HepG2 (cell line): ENCODE measurements around the gene C1R. TPM values are rescaled to one million over a fixed set of nuclear protein-coding genes. Genes with fewer than 3 reads are reported as not detected.

Source experiments
- ATAC-seq: fragments of 200-7000 bp; cut with Tn5 transposase; 3 replicates; pipeline ENCODE4 v1.9.1; 2020; ENCODE audit warnings: mild to moderate bottlenecking, moderate library complexity
- BruUV-seq: library from RNA; stranded (reverse); fragments of 400-500 nt; replicated peaks from 2 replicates; lab custom pipeline; 2021; lab: Mats Ljungman, UMichigan
- CTCF ChIA-PET: fragments of 300-600 bp; formaldehyde crosslinking; extraction: SDS; loops from one replicate; lab custom pipeline; 2021; ENCODE audit warnings: low total read pairs, inconsistent platforms, low intra/inter-chr PET ratio; lab: Yijun Ruan, JAX
- POLR2A ChIA-PET: fragments of 350-600 bp; sonication (Branson Sonifier 250); formaldehyde crosslinking; loops from one replicate; lab custom pipeline; 2020; ENCODE audit warnings: antibody characterized with exemption, inconsistent platforms; lab: Yijun Ruan, JAX
- DNase-seq: peaks from one replicate; pipeline ENCODE4 v3.0.0-alpha.2; 2015; ENCODE audit warnings: low spot score
- FAIRE-seq: peaks from 3 replicates; lab custom pipeline; 2011; peaks lifted over from hg19 to GRCh38; lab: Jason Lieb, UNC
- H2AFZ ChIP-seq: one replicate; pipeline ENCODE4 v1.6.1; 2011; ENCODE audit warnings: low read length, inconsistent platforms
- H3K27ac ChIP-seq: fragments of 300-600 bp; 3 replicates; pipeline ENCODE4 v1.8.0; 2011; ENCODE audit warnings: mixed run types, mild to moderate bottlenecking, mixed read lengths, low read length, inconsistent platforms; ENCODE audit not compliant: insufficient read depth; ENCODE audit errors: extremely low read length
- H3K27me3 ChIP-seq, 2 experiments: fragments of 200-600 bp in 1 of 2; 2 replicates in 1 of 2; 3 replicates in 1 of 2; pipeline versions ENCODE4 v1.6.0 to v1.8.0; 2011; ENCODE audit warnings: low read length in 2 of 2, mild to moderate bottlenecking in 2 of 2, moderate library complexity in 2 of 2, inconsistent platforms in 1 of 2; ENCODE audit not compliant: insufficient read depth in 2 of 2, control insufficient read depth in 1 of 2
- H3K36me3 ChIP-seq, 2 experiments: fragments of 200-600 bp in 1 of 2; replicated peaks in 1 of 2; 2 replicates in 1 of 2; 3 replicates in 1 of 2; pipeline versions ENCODE4 v1.5.1 to v1.8.0; 2011; ENCODE audit warnings: low read length in 2 of 2, inconsistent platforms in 1 of 2; ENCODE audit not compliant: insufficient read depth in 2 of 2, control insufficient read depth in 1 of 2
- H3K4me1 ChIP-seq: 2 replicates; pipeline ENCODE4 v1.5.1; 2012; ENCODE audit warnings: low read length, inconsistent platforms; ENCODE audit not compliant: insufficient read depth
- H3K4me2 ChIP-seq: 2 replicates; pipeline ENCODE4 v1.6.0; 2011; ENCODE audit warnings: low read depth, low read length, inconsistent platforms
- H3K4me3 ChIP-seq, 3 experiments: fragments of 200-600 bp in 1 of 3; sonication (generic), shearing (Covaris generic) in 1 of 3; replicated peaks in 1 of 3; 2 replicates each; pipeline ENCODE4 v1.5.1; 2011 to 2016; ENCODE audit warnings: low read length in 3 of 3, inconsistent platforms in 2 of 3, low read depth in 2 of 3, mild to moderate bottlenecking in 2 of 3, control low read depth in 1 of 3, mixed read lengths in 1 of 3; ENCODE audit not compliant: insufficient read depth in 1 of 3
- H3K79me2 ChIP-seq: one replicate; pipeline ENCODE4 v1.6.1; 2011; ENCODE audit warnings: low read length, inconsistent platforms; ENCODE audit not compliant: insufficient read depth
- H3K9ac ChIP-seq: 2 replicates; pipeline ENCODE4 v1.6.0; 2011; ENCODE audit warnings: mild to moderate bottlenecking, low read depth, low read length, inconsistent platforms; ENCODE audit not compliant: insufficient read depth
- H3K9me3 ChIP-seq: 2 replicates; pipeline ENCODE4 v1.5.1; 2012; ENCODE audit warnings: mild to moderate bottlenecking, low read length
- H4K20me1 ChIP-seq: 2 replicates; pipeline ENCODE4 v1.6.0; 2011; ENCODE audit warnings: inconsistent platforms, mild to moderate bottlenecking, low read length, moderate library complexity; ENCODE audit not compliant: insufficient read depth
- ARNT ChIP-seq: fragments of 450-650 bp; IDR thresholded peaks from 2 replicates; pipeline ENCODE4 v1.6.1; 2017
- E2F5 ChIP-seq: sonication (generic); formaldehyde crosslinking; conservative IDR thresholded peaks from 2 replicates; pipeline ENCODE4 v1.4.0; 2020; ENCODE audit warnings: missing genetic modification reagents
- FOSL1 ChIP-seq: sonication (generic); formaldehyde crosslinking; IDR thresholded peaks from 2 replicates; pipeline ENCODE4 v1.9.0; 2021; ENCODE audit warnings: missing genetic modification reagents, borderline replicate concordance
- GABPA ChIP-seq, 2 experiments: IDR thresholded peaks; 2 replicates each; pipeline ENCODE4 v1.6.1; 2011 to 2016; ENCODE audit warnings: low read depth in 2 of 2, low read length in 1 of 2, missing biosample characterization in 1 of 2, missing genetic modification characterization in 1 of 2
- MAX ChIP-seq: IDR thresholded peaks from 2 replicates; pipeline ENCODE4 v1.6.1; 2012; ENCODE audit warnings: inconsistent platforms
- RNF2 ChIP-seq: fragments of 450-650 bp; conservative IDR thresholded peaks from 2 replicates; pipeline ENCODE4 v1.6.1; 2016; ENCODE audit warnings: low read depth
- TAF1 ChIP-seq: sonication (generic); formaldehyde crosslinking; IDR thresholded peaks from 2 replicates; pipeline ENCODE4 v1.4.0; 2020; ENCODE audit warnings: missing genetic modification reagents
- TRIM24 ChIP-seq: sonication (generic); formaldehyde crosslinking; IDR thresholded peaks from 2 replicates; pipeline ENCODE4 v1.8.0; 2022; ENCODE audit warnings: mild to moderate bottlenecking, missing genetic modification reagents
- ZMAT5 ChIP-seq: sonication (generic); formaldehyde crosslinking; IDR thresholded peaks from 2 replicates; pipeline ENCODE4 v1.5.0; 2020; ENCODE audit warnings: mild to moderate bottlenecking, low read depth, missing genetic modification reagents, borderline replicate concordance
- ZNF7 ChIP-seq: IDR thresholded peaks from 2 replicates; pipeline ENCODE4 v1.6.1; 2016; ENCODE audit warnings: missing biosample characterization, missing genetic modification reagents
- WGBS: methylation state at CpG from one replicate; pipeline ENCODE4 v1.1.6; 2017; ENCODE audit warnings: low lambda C conversion rate; 5-methylcytosine and 5-hydroxymethylcytosine counted together
- in situ Hi-C: cut with HindIII; loops from 2 replicates; pipeline ENCODE4 v1.10.0; 2017; ENCODE audit warnings: low pct_unique_long_range_greater_than_20kb; ENCODE audit not compliant: extremely low pct_ligation_motif_present
- intact Hi-C: fragments of 100-400 bp; cut with micrococcal nuclease; formaldehyde crosslinking; loops from one replicate; pipeline ENCODE4 v1.10.0; 2022; ENCODE audit not compliant: unreplicated experiment
- polyA plus RNA-seq, 8 experiments: library from polyadenylated mRNA; depleted of rRNA in 3 of 8; stranded (reverse) in 7 of 8; unstranded in 1 of 8; fragments of >200 nt; fragmentation: Illumina TruSeq in 4 of 8; extraction: Trizol in 4 of 8; gene quantifications; 2 replicates each; pipeline versions ENCODE4 v1.2.1 to v1.2.3, GENCODE V29; 2011 to 2016; ENCODE audit warnings: low read depth in 4 of 8, missing spikeins in 1 of 8, mixed read lengths in 1 of 8; ENCODE audit not compliant: insufficient read depth in 1 of 8
- total RNA-seq, 5 experiments: library from RNA; depleted of rRNA; stranded (reverse); fragments of >200 nt; fragmentation: Illumina TruSeq; extraction: Trizol; gene quantifications; 2 replicates each; pipeline ENCODE4 v1.2.3, GENCODE V29; 2016; ENCODE audit warnings: low read depth in 1 of 5
- TF ChIP-seq, protein P1 (sequence below): sonication (generic); formaldehyde crosslinking; IDR thresholded peaks from 2 replicates; pipeline ENCODE4 v1.4.0; 2020; ENCODE audit warnings: missing genetic modification reagents
- TF ChIP-seq, protein P2 (sequence below): sonication (generic); formaldehyde crosslinking; IDR thresholded peaks from 2 replicates; pipeline ENCODE4 v1.4.0; 2020; ENCODE audit warnings: mild to moderate bottlenecking, missing genetic modification reagents, borderline replicate concordance

C1R gene
- total and polyA plus RNA-seq, 2 of the 13 experiments (the other 11 are each of a cell fraction or from before 2014, with no cell fraction given) = 3.5 to 6.5 TPM

GRCh38 chr12:7108796-7109571 is 16.7 kb upstream of the C1R start, which contains the start of gene C1RL:
Gene C1RL, minus strand, starts transcription at chr12:7109214. Its CDS starts 34 bp downstream, at chr12:7109180.
- H3K9me3 ChIP-seq = peaks cover 8% of the 10 kb centered on the region
- peak; percentile 81 for FAIRE-seq
- ATAC-seq = peak; percentile 66
- H3K36me3 ChIP-seq = peaks cover 0 to 2% of the 10 kb centered on the region in 2 experiments; a peak in 2 of 5 replicates
- H4K20me1 ChIP-seq = no peaks in the 10 kb centered on the region
- ChIA-PET POLR2A (interaction anchor here (0.6 to 4.3 kb wide), 25 partner anchors 9 to 217 kb away, joined by 3 to 88 read pairs (median 9); partner anchors contain the start of genes C12orf57, C1S, CLSTN3 and ENO2), CTCF (interaction anchor here (0.7 to 2.4 kb wide), 4 partner anchors 17 to 165 kb away, joined by 3 to 16 read pairs (median 5); partner anchors contain the start of genes C1R, C1S, EMG1 and PHB2)
- H3K27me3 ChIP-seq = no peaks in the 10 kb centered on the region; a peak in 1 of 5 replicates
- H2AFZ ChIP-seq = no peak within 1 kb of the TSS
- in situ Hi-C loops (no loop called here), intact Hi-C loops (loop anchor here (1.0 to 2.0 kb wide), 2 partner anchors 16 to 49 kb away; partner anchors contain the start of genes C1R and C1S)
- H3K4me2 ChIP-seq = peak within 1 kb of the TSS; percentile 99
- H3K9ac ChIP-seq = peak within 1 kb of the TSS; percentile 90
- 29% methylated on average over 13 of the region's 23 CpGs for WGBS
- DNase-seq = peak; percentile 89
- peak within 1 kb of the TSS; percentile 72 to 91 (median 74) for H3K4me3 ChIP-seq
- H3K27ac ChIP-seq = peak within 1 kb of the TSS; percentile 99
- H3K4me1 ChIP-seq = peaks cover 25% of the 10 kb centered on the region
- TSS peak; percentile 70 for BruUV-seq
- peaks cover 22% of the 10 kb centered on the region for H3K79me2 ChIP-seq
- TF ChIP-seq E2F5 (CRISPR knock-in tag) (no peak), ZNF7 (no peak), GABPA (IDR thresholded peaks at IDR 0.05; ENCODE audit: low read depth, low read length) (peak; percentile 8; the same call in 1 of the 2 replicates), GABPA (CRISPR knock-in tag; IDR thresholded peaks at IDR 0.05; ENCODE audit: low read depth) (peak; percentile 61), TRIM24 (CRISPR knock-in tag) (no peak), ZMAT5 (CRISPR knock-in tag) (no peak), FOSL1 (CRISPR knock-in tag) (no peak), MAX (peak; percentile 39), TAF1 (CRISPR knock-in tag) (peak; percentile 3; the same call in 1 of the 2 replicates), RNF2 (no peak), ARNT (no peak)
- TF ChIP-seq, protein P1, sequence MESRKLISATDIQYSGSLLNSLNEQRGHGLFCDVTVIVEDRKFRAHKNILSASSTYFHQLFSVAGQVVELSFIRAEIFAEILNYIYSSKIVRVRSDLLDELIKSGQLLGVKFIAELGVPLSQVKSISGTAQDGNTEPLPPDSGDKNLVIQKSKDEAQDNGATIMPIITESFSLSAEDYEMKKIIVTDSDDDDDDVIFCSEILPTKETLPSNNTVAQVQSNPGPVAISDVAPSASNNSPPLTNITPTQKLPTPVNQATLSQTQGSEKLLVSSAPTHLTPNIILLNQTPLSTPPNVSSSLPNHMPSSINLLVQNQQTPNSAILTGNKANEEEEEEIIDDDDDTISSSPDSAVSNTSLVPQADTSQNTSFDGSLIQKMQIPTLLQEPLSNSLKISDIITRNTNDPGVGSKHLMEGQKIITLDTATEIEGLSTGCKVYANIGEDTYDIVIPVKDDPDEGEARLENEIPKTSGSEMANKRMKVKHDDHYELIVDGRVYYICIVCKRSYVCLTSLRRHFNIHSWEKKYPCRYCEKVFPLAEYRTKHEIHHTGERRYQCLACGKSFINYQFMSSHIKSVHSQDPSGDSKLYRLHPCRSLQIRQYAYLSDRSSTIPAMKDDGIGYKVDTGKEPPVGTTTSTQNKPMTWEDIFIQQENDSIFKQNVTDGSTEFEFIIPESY = peak; percentile 63; the same call in 1 of the 2 replicates
- TF ChIP-seq, protein P2, sequence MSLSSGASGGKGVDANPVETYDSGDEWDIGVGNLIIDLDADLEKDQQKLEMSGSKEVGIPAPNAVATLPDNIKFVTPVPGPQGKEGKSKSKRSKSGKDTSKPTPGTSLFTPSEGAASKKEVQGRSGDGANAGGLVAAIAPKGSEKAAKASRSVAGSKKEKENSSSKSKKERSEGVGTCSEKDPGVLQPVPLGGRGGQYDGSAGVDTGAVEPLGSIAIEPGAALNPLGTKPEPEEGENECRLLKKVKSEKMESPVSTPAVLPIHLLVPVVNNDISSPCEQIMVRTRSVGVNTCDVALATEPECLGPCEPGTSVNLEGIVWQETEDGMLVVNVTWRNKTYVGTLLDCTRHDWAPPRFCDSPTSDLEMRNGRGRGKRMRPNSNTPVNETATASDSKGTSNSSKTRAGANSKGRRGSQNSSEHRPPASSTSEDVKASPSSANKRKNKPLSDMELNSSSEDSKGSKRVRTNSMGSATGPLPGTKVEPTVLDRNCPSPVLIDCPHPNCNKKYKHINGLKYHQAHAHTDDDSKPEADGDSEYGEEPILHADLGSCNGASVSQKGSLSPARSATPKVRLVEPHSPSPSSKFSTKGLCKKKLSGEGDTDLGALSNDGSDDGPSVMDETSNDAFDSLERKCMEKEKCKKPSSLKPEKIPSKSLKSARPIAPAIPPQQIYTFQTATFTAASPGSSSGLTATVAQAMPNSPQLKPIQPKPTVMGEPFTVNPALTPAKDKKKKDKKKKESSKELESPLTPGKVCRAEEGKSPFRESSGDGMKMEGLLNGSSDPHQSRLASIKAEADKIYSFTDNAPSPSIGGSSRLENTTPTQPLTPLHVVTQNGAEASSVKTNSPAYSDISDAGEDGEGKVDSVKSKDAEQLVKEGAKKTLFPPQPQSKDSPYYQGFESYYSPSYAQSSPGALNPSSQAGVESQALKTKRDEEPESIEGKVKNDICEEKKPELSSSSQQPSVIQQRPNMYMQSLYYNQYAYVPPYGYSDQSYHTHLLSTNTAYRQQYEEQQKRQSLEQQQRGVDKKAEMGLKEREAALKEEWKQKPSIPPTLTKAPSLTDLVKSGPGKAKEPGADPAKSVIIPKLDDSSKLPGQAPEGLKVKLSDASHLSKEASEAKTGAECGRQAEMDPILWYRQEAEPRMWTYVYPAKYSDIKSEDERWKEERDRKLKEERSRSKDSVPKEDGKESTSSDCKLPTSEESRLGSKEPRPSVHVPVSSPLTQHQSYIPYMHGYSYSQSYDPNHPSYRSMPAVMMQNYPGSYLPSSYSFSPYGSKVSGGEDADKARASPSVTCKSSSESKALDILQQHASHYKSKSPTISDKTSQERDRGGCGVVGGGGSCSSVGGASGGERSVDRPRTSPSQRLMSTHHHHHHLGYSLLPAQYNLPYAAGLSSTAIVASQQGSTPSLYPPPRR (CRISPR knock-in tag) = peak; percentile 33; the same call in 1 of the 2 replicates
